ENCODE data around the gene PLEKHA3. TPM values are rescaled to one million over a fixed set of nuclear protein-coding genes. Genes with fewer than 3 reads are reported as not detected.

The PLEKHA3 gene
- total and polyA plus RNA-seq, 11 donors, result 3.0 to 50.4 (median 38.7) TPM

GRCh38 chr2:178482437-178482836 lies 2.2 kb downstream of the PLEKHA3 start:
- Histone ChIP-seq H3K36me3 (peaks cover 0 to 19% (median 14%) of the 10 kb centered on the region in 9 donors), H3K27ac (no peak overlapping the region), H3K4me3 (peak overlapping the region in 6 of 12 donors; percentile 6 to 85 (median 74)), H3K27me3 (no peaks in the 10 kb centered on the region), H3K4me1 (peaks cover 5 to 68% (median 52%) of the 10 kb centered on the region in 12 donors), H3K9me3 (no peaks in the 10 kb centered on the region)
- 88 to 94% (median 91%) methylated on average over 4 of the region's 4 CpGs for WGBS, 4 donors
- DNase-seq (no peak), ATAC-seq (no peak)
- intact Hi-C loops (cut with DNase I), result loop anchor here in 3 of 10 donors (5.0 kb wide), 1 partner anchor 40 kb away; no protein-coding TSS in a partner anchor
- TF ChIP-seq CTCF (IDR thresholded peaks at IDR 0.05), result no peak
- no peak for TF ChIP-seq POLR2A (IDR thresholded peaks at IDR 0.05)

GRCh38 chr2:178484245-178485041 lies 4.2 kb downstream of the PLEKHA3 start:
- intact Hi-C loops (cut with DNase I), result loop anchor here in 3 of 10 donors (5.0 kb wide), 1 partner anchor 38 kb away; no protein-coding TSS in a partner anchor
- H3K4me1 ChIP-seq, result peaks cover 2 to 58% (median 45%) of the 10 kb centered on the region in 12 donors
- no peaks in the 10 kb centered on the region for H3K9me3 ChIP-seq
- ATAC-seq, result peak in 1 of 4 donors; percentile 35
- no peaks in the 10 kb centered on the region for H3K27me3 ChIP-seq
- 51 to 60% (median 53%) methylated on average over 6 of the region's 6 CpGs for WGBS, 4 donors
- peak in 4 of 5 donors; percentile 35 to 61 (median 58) for DNase-seq
- peak overlapping the region in 8 of 12 donors; percentile 14 to 65 (median 36) for H3K27ac ChIP-seq
- TF ChIP-seq CTCF (IDR thresholded peaks at IDR 0.05) (no peak), POLR2A (IDR thresholded peaks at IDR 0.05) (no peak)
- H3K4me3 ChIP-seq, result no peak overlapping the region
- peaks cover 0 to 33% (median 30%) of the 10 kb centered on the region in 9 donors for H3K36me3 ChIP-seq

DNA sequence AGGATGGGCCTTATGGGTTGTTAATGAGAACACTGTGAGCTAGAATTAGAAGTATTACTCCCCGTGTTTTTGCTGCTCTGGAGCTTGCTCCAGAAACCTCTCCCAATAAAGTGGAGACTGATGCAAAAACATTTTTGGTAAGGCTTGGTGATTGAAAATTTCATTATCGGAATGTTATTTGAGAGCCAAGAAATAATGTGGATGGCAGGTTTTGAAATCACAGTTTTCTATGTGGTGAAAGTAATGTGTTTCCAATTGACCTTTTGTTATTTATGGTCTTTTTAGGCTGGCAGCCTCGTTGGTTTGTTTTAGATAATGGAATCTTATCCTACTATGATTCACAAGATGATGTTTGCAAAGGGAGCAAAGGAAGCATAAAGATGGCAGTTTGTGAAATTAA lies 5.1 kb downstream of the PLEKHA3 start:
- Histone ChIP-seq H3K36me3 (peaks cover 0 to 41% (median 38%) of the 10 kb centered on the region in 9 donors), H3K27me3 (no peaks in the 10 kb centered on the region), H3K9me3 (no peaks in the 10 kb centered on the region), H3K4me3 (no peak overlapping the region), H3K27ac (peak overlapping the region in 2 of 12 donors; percentile 48 to 59), H3K4me1 (peaks cover 0 to 53% (median 41%) of the 10 kb centered on the region in 12 donors)
- no peak for TF ChIP-seq CTCF (IDR thresholded peaks at IDR 0.05)
- no peak for TF ChIP-seq POLR2A (IDR thresholded peaks at IDR 0.05)
- ATAC-seq, result no peak
- intact Hi-C loops (cut with DNase I), result no loop called here
- no peak for DNase-seq
- 64 to 79% (median 70%) methylated on average over 3 of the region's 3 CpGs for WGBS, 4 donors

GRCh38 chr2:178491612-178492011 lies 11.4 kb downstream of the PLEKHA3 start:
- ATAC-seq (no peak), DNase-seq (no peak)
- no peaks in the 10 kb centered on the region for H3K9me3 ChIP-seq
- no peak overlapping the region for H3K27ac ChIP-seq
- H3K4me1 ChIP-seq, result no peaks in the 10 kb centered on the region
- H3K27me3 ChIP-seq, result no peaks in the 10 kb centered on the region
- H3K4me3 ChIP-seq, result no peak overlapping the region
- H3K36me3 ChIP-seq, result peaks cover 3 to 97% (median 87%) of the 10 kb centered on the region in 9 donors
- 77 to 92% (median 89%) methylated on average over 6 of the region's 6 CpGs for WGBS, 4 donors
- intact Hi-C loops (cut with DNase I), result no loop called here
- TF ChIP-seq POLR2A (IDR thresholded peaks at IDR 0.05), result no peak
- no peak for TF ChIP-seq CTCF (IDR thresholded peaks at IDR 0.05)

All from heart left ventricle (tissue), 16 donors.